CD4-positive, alpha-beta T cell (primary cell): ENCODE measurements around the gene GUK1. TPM values are rescaled to one million over a fixed set of nuclear protein-coding genes. Genes with fewer than 3 reads are reported as not detected.
A peak's percentile ranks its signal among the peaks of the same experiment; 100 is the strongest.

Experiments
- ATAC-seq: fragments of 200-7000 bp; cut with Tn5 transposase; one replicate; pipeline ENCODE4 v1.10.0; 2022; ENCODE audit warnings: mild to moderate bottlenecking; ENCODE audit not compliant: poor library complexity
- CTCF ChIA-PET: fragments of 350-600 bp; sonication (Branson Sonifier 250); formaldehyde crosslinking; loops from one replicate; lab custom pipeline; 2021; ENCODE audit warnings: antibody characterized with exemption, inconsistent platforms; lab: Charles Lee
- POLR2A ChIA-PET: fragments of 350-600 bp; sonication (Branson Sonifier 250); formaldehyde crosslinking; loops from one replicate; lab custom pipeline; 2021; ENCODE audit warnings: antibody characterized with exemption, inconsistent platforms; lab: Charles Lee
- DNase-seq, 14 experiments: peaks; one replicate each; pipeline ENCODE4 v3.0.0-alpha.2; 2013 to 2020; ENCODE audit warnings: mixed read lengths in 2 of 14
- H3K27ac ChIP-seq, 2 donors: one replicate each; pipeline versions ENCODE4 v1.5.1 to v1.7.0; 2013; ENCODE audit warnings: low read length in 2 of 2, low read depth in 1 of 2, mild to moderate bottlenecking in 1 of 2
- H3K27me3 ChIP-seq, 2 experiments: 1 replicate in 1 of 2; 2 replicates in 1 of 2; pipeline versions ENCODE4 v1.6.1 to v1.7.0; 2013; ENCODE audit warnings: low read length in 2 of 2, control low read depth in 1 of 2, mild to moderate bottlenecking in 1 of 2, moderate library complexity in 1 of 2; ENCODE audit not compliant: insufficient read depth in 2 of 2, control insufficient read depth in 1 of 2
- H3K36me3 ChIP-seq: one replicate; pipeline ENCODE4 v1.6.1; 2013; ENCODE audit warnings: low read length, control low read depth; ENCODE audit not compliant: insufficient read depth
- H3K4me1 ChIP-seq: one replicate; pipeline ENCODE4 v1.6.1; 2013; ENCODE audit warnings: low read length, control low read depth; ENCODE audit not compliant: insufficient read depth
- H3K4me3 ChIP-seq: one replicate; pipeline ENCODE4 v1.5.1; 2013; ENCODE audit warnings: mild to moderate bottlenecking, low read length, moderate library complexity
- H3K9me3 ChIP-seq, 2 experiments: 1 replicate in 1 of 2; 2 replicates in 1 of 2; pipeline versions ENCODE4 v1.6.1 to v1.7.0; 2013; ENCODE audit warnings: low read length in 2 of 2, mild to moderate bottlenecking in 2 of 2, control low read depth in 1 of 2, moderate library complexity in 1 of 2; ENCODE audit not compliant: control insufficient read depth in 1 of 2, insufficient read depth in 1 of 2
- H3K27ac Mint-ChIP-seq: one replicate; pipeline ENCODE4 v1.8.0; 2020; ENCODE audit warnings: mixed read lengths
- H3K27me3 Mint-ChIP-seq: one replicate; pipeline ENCODE4 v1.8.0; 2021; ENCODE audit warnings: mixed read lengths
- H3K36me3 Mint-ChIP-seq: one replicate; pipeline ENCODE4 v1.8.0; 2021; ENCODE audit warnings: low read depth, mixed read lengths
- H3K4me1 Mint-ChIP-seq: one replicate; pipeline ENCODE4 v1.8.0; 2021; ENCODE audit warnings: low read depth, mixed read lengths
- H3K4me3 Mint-ChIP-seq: one replicate; pipeline ENCODE4 v1.8.0; 2020; ENCODE audit warnings: mild to moderate bottlenecking, mixed read lengths
- H3K9me3 Mint-ChIP-seq: one replicate; pipeline ENCODE4 v1.8.0; 2020; ENCODE audit warnings: mixed read lengths
- intact Hi-C, 2 experiments: fragments of 100-400 bp; cut with DNase I in 1 of 2; cut with micrococcal nuclease in 1 of 2; formaldehyde crosslinking; loops; one replicate each; pipeline versions ENCODE4 v1.15.1 to v1.9.0; 2023 to 2025; cut with DNase I, micrococcal nuclease
- total RNA-seq, 174 experiments: library from RNA in 2 of 174; stranded (reverse) in 2 of 174; gene quantifications; one replicate each; pipeline ENCODE4 v1.2.3 and lab custom pipeline; 2021 to 2026
- TF ChIP-seq, protein P1 (sequence below): fragments of 200-600 bp; IDR thresholded peaks from one replicate; pipeline ENCODE4 v1.8.0; 2022; ENCODE audit warnings: antibody characterized with exemption, mild to moderate bottlenecking

The GUK1 gene
- total RNA-seq, 2 experiments from 2014 or later = 373 to 378 TPM

DNA sequence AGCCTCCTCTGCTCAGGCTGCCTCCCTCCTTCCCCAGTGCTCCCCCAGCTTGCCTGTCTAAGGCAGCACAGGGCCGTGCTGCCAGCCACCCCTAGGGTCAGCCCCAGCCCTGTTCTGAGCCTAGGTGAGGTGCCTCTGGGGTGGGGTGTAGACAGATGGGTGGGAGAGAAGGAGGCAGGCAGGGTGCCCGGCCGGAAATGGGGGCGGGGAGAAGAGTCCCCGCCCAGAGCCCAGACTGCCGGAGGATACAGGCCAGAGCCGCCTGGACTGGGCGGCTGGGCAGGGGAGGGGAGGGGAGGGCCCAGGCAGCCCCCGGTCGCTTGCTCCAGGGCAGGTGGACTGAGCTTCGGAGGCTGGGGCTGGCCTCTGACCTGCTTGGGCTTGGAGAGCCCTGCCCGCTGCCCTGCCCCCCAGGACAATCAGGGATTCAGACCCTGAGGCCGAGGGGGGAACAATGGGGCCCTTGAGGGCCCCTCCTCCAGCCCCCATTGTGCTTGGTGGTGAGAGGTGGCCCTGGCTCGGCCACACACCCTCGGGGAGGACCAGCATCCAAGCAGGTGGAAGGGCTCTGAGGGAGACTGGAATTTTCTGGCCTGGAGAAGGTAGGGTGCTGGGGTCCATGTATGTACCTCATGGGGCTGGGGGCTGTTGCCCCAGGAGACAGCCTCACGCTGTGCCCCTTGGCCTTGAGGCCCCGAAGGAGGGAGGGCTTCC lies 9.5 kb downstream of the GUK1 start, which contains the start of gene GJC2:
Gene GJC2 (plus strand): TSS at position 525 of the 714 bp plus-strand sequence. CDS start 7,829 bp downstream, outside the sequence.
- Histone ChIP-seq H3K9me3 (no peaks in the 10 kb centered on the region), H3K27me3 (no peaks in the 10 kb centered on the region), H3K27ac (no peak within 1 kb of the TSS), H3K4me3 (no peak within 1 kb of the TSS), H3K4me1 (peaks cover 15% of the 10 kb centered on the region), H3K36me3 (peaks cover 43% of the 10 kb centered on the region)
- POLR2A ChIA-PET = interaction anchor here (1.6 kb wide), 1 partner anchor 9 kb away, joined by 4 read pairs; the partner anchor contains the start of gene GUK1
- CTCF ChIA-PET = no interaction called here
- ATAC-seq (peak; percentile 12), DNase-seq (no peak)
- no peaks in the 10 kb centered on the region for H3K27me3 Mint-ChIP-seq
- H3K27ac Mint-ChIP-seq = no peak within 1 kb of the TSS
- peaks cover 12% of the 10 kb centered on the region for H3K36me3 Mint-ChIP-seq
- no peak within 1 kb of the TSS for H3K4me3 Mint-ChIP-seq
- no peaks in the 10 kb centered on the region for H3K9me3 Mint-ChIP-seq
- TF ChIP-seq, protein P1, sequence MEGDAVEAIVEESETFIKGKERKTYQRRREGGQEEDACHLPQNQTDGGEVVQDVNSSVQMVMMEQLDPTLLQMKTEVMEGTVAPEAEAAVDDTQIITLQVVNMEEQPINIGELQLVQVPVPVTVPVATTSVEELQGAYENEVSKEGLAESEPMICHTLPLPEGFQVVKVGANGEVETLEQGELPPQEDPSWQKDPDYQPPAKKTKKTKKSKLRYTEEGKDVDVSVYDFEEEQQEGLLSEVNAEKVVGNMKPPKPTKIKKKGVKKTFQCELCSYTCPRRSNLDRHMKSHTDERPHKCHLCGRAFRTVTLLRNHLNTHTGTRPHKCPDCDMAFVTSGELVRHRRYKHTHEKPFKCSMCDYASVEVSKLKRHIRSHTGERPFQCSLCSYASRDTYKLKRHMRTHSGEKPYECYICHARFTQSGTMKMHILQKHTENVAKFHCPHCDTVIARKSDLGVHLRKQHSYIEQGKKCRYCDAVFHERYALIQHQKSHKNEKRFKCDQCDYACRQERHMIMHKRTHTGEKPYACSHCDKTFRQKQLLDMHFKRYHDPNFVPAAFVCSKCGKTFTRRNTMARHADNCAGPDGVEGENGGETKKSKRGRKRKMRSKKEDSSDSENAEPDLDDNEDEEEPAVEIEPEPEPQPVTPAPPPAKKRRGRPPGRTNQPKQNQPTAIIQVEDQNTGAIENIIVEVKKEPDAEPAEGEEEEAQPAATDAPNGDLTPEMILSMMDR = no peak
- H3K4me1 Mint-ChIP-seq = peaks cover 5% of the 10 kb centered on the region
- intact Hi-C loops = loop anchor here in 1 of 2 experiments (10.0 kb wide), 1 partner anchor 1355 kb away; the partner anchor contains the start of gene NUP133

DNA sequence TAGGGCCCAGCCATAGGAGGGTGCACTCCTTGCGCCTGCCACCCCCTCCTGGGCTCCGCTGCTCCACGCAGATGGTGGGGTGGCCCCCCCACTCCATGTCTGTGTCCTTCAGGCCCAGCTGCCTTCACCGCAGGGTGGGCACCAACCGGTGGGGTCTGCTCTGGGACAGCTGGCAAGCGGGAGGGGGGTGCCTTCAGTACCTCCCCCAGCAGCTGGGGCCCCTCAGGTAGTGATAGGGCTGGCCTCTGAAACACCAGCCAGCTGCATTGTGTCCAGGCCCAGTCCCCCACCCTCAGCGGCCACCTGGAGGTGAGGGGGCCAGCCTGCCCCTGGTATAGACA lies 10.0 kb downstream of the GUK1 start:
- no peaks in the 10 kb centered on the region for H3K27me3 Mint-ChIP-seq
- no peaks in the 10 kb centered on the region for H3K9me3 ChIP-seq
- no peak for ATAC-seq
- H3K4me1 ChIP-seq = peaks cover 13% of the 10 kb centered on the region
- H3K36me3 Mint-ChIP-seq = peaks cover 9% of the 10 kb centered on the region
- no peak overlapping the region for H3K27ac ChIP-seq
- ChIA-PET CTCF (no interaction called here), POLR2A (no interaction called here)
- intact Hi-C loops = no loop called here
- peaks cover 39% of the 10 kb centered on the region for H3K36me3 ChIP-seq
- H3K4me3 Mint-ChIP-seq = no peak overlapping the region
- TF ChIP-seq, protein P1 = no peak
- no peak for DNase-seq
- H3K4me3 ChIP-seq = no peak overlapping the region
- H3K27me3 ChIP-seq = no peaks in the 10 kb centered on the region
- H3K9me3 Mint-ChIP-seq = no peaks in the 10 kb centered on the region
- peaks cover 10% of the 10 kb centered on the region for H3K4me1 Mint-ChIP-seq
- H3K27ac Mint-ChIP-seq = no peak overlapping the region

DNA sequence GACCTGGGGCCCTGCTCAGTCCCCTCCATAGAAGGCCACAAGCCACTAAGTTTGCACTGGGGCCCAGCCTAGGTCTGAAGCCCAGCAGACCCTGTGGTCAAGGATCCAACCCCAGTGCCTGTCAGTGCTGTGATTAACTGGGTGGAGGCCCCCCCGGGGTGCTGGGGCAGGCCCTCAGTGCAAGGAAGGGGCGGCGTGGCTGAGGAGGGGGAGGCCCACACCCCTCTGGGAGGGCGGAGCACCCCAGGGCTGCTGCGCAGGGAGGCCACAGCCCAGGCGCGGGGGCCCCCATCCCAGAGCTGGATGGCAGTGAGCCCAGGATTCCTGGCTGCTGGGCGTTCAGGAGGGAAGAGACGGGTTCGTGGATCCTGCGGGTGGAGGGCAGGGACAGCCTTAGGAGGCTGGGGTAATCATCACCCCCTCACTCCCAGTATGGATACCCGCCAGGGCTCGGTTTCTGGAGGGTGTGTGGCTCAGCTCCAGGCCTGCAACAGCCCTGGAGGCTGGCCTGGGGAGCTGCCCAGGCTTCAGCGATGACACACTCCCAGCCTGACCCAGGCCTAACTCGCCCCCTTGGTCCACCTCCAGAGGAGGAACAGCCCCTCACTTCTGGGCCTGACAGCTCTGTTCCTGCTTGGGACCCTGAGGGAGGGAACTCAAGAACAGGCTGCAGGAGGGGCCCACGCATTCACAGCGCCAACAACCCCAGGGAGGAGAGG lies 10.5 kb downstream of the GUK1 start:
- Histone ChIP-seq H3K27ac (no peak overlapping the region), H3K9me3 (no peaks in the 10 kb centered on the region), H3K4me3 (no peak overlapping the region), H3K36me3 (peaks cover 34% of the 10 kb centered on the region), H3K27me3 (no peaks in the 10 kb centered on the region), H3K4me1 (peaks cover 8% of the 10 kb centered on the region)
- POLR2A ChIA-PET = interaction anchor here (1.5 kb wide), 1 partner anchor 8 kb away, joined by 3 read pairs; no protein-coding TSS in a partner anchor
- Mint-ChIP-seq H3K9me3 (no peaks in the 10 kb centered on the region), H3K36me3 (peaks cover 9% of the 10 kb centered on the region), H3K27ac (peak overlapping the region; percentile 65), H3K4me1 (peaks cover 12% of the 10 kb centered on the region), H3K27me3 (no peaks in the 10 kb centered on the region), H3K4me3 (no peak overlapping the region)
- TF ChIP-seq, protein P1 = no peak
- no peak for ATAC-seq
- no peak for DNase-seq
- CTCF ChIA-PET = interaction anchor here (1.1 kb wide), 1 partner anchor 16 kb away, joined by 3 read pairs; no protein-coding TSS in a partner anchor
- intact Hi-C loops = no loop called here
